ENCODE results near the gene LRP1B.

DNA sequence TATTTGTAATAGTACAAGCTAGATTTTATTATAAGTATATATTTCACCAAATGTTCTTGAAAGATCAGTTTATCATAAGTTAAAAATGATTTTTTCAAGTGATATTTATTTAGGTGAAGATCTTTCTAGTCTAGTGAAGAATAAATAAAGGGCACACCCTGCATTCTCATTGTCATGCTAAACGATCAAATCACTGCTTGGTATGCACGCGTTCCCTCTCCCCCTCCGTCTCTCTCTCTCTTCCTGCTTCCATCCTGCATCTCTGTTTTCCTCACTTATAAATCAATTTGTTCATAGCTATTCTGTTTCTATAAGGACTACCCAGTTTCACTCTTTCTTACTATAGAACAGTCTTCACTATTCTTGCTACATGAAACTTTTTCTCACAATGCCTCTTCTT lies 1067.4 kb downstream of the LRP1B start:
- TF ChIP-seq, protein P1, sequence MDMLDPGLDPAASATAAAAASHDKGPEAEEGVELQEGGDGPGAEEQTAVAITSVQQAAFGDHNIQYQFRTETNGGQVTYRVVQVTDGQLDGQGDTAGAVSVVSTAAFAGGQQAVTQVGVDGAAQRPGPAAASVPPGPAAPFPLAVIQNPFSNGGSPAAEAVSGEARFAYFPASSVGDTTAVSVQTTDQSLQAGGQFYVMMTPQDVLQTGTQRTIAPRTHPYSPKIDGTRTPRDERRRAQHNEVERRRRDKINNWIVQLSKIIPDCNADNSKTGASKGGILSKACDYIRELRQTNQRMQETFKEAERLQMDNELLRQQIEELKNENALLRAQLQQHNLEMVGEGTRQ (IDR thresholded peaks at IDR 0.05; ENCODE audit: low read length) = no peak
- TF ChIP-seq CEBPB (IDR thresholded peaks at IDR 0.05; ENCODE audit: low read depth, low read length) (no peak), SAP30 (IDR thresholded peaks at IDR 0.05; ENCODE audit: insufficient read depth, insufficient replicate concordance, low read length) (no peak), EP300 (IDR thresholded peaks at IDR 0.05; ENCODE audit: borderline replicate concordance in 1 of 2, low read depth in 2 of 2, low read length in 2 of 2) (no peak), CHD2 (IDR thresholded peaks at IDR 0.05; ENCODE audit: low read length) (no peak), POLR2A (IDR thresholded peaks at IDR 0.05; ENCODE audit: control extremely low read depth in 1 of 2, low read depth in 2 of 2, low read length in 2 of 2) (no peak), SP4 (IDR thresholded peaks at IDR 0.05; ENCODE audit: low read length) (no peak)
- TF ChIP-seq, protein P2, sequence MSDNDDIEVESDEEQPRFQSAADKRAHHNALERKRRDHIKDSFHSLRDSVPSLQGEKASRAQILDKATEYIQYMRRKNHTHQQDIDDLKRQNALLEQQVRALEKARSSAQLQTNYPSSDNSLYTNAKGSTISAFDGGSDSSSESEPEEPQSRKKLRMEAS (IDR thresholded peaks at IDR 0.05) = no peak
- TF ChIP-seq, protein P3, sequence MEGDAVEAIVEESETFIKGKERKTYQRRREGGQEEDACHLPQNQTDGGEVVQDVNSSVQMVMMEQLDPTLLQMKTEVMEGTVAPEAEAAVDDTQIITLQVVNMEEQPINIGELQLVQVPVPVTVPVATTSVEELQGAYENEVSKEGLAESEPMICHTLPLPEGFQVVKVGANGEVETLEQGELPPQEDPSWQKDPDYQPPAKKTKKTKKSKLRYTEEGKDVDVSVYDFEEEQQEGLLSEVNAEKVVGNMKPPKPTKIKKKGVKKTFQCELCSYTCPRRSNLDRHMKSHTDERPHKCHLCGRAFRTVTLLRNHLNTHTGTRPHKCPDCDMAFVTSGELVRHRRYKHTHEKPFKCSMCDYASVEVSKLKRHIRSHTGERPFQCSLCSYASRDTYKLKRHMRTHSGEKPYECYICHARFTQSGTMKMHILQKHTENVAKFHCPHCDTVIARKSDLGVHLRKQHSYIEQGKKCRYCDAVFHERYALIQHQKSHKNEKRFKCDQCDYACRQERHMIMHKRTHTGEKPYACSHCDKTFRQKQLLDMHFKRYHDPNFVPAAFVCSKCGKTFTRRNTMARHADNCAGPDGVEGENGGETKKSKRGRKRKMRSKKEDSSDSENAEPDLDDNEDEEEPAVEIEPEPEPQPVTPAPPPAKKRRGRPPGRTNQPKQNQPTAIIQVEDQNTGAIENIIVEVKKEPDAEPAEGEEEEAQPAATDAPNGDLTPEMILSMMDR (IDR thresholded peaks at IDR 0.05; ENCODE audit: control extremely low read depth in 1 of 3, insufficient read depth in 1 of 3, low read depth in 1 of 3, low read length in 3 of 3) = no peak

Data from H1 (cell line).